Mesenchymal stem cell (in vitro differentiated cells and primary cell): ENCODE data around the gene URM1.
A peak's percentile ranks its signal among the peaks of the same experiment; 100 is the strongest.

Source experiments
- DNase-seq: peaks from one replicate; pipeline ENCODE4 v3.0.0-alpha.2; 2013
- H2AFZ ChIP-seq: one replicate; pipeline ENCODE4 v1.6.1; 2013; ENCODE audit warnings: low read depth, mild to moderate bottlenecking, control low read depth, inconsistent platforms, low read length, moderate library complexity
- H2AK5ac ChIP-seq: 2 replicates; pipeline ENCODE4 v1.6.1; 2013; ENCODE audit warnings: low read length, moderate library complexity, mild to moderate bottlenecking, inconsistent platforms; ENCODE audit not compliant: severe bottlenecking
- H2BK120ac ChIP-seq: one replicate; pipeline ENCODE4 v1.6.1; 2013; ENCODE audit warnings: low read depth, mild to moderate bottlenecking, inconsistent platforms, low read length, moderate library complexity
- H2BK12ac ChIP-seq, 2 experiments: one replicate each; pipeline ENCODE4 v1.6.1; 2013; ENCODE audit warnings: inconsistent platforms in 2 of 2, low read length in 2 of 2, mild to moderate bottlenecking in 2 of 2, moderate library complexity in 2 of 2, control low read depth in 1 of 2
- H2BK15ac ChIP-seq: one replicate; pipeline ENCODE4 v1.6.1; 2013; ENCODE audit warnings: mild to moderate bottlenecking, low read depth, inconsistent platforms; ENCODE audit not compliant: poor library complexity, severe bottlenecking
- H2BK5ac ChIP-seq: 2 replicates; pipeline ENCODE4 v1.6.1; 2013; ENCODE audit warnings: low read depth, mild to moderate bottlenecking, low read length, control low read depth, inconsistent platforms; ENCODE audit not compliant: poor library complexity, severe bottlenecking
- H3K14ac ChIP-seq, 2 experiments: one replicate each; pipeline ENCODE4 v1.6.1; 2013; ENCODE audit warnings: inconsistent platforms in 2 of 2, low read length in 2 of 2, control low read depth in 1 of 2, mild to moderate bottlenecking in 1 of 2, moderate library complexity in 1 of 2
- H3K18ac ChIP-seq, 2 experiments: one replicate each; pipeline ENCODE4 v1.6.1; 2013; ENCODE audit warnings: inconsistent platforms in 2 of 2, low read length in 2 of 2, control low read depth in 1 of 2, low read depth in 1 of 2, mild to moderate bottlenecking in 1 of 2
- H3K23ac ChIP-seq, 2 experiments: one replicate each; pipeline ENCODE4 v1.6.1; 2013; ENCODE audit warnings: inconsistent platforms in 2 of 2, low read length in 2 of 2, mild to moderate bottlenecking in 2 of 2, moderate library complexity in 2 of 2, control low read depth in 1 of 2
- H3K27ac ChIP-seq: 2 replicates; pipeline ENCODE4 v1.5.1; 2013; ENCODE audit warnings: mild to moderate bottlenecking, moderate library complexity, low read length, control low read depth, inconsistent platforms; ENCODE audit not compliant: poor library complexity, severe bottlenecking
- H3K27me3 ChIP-seq, 2 experiments: 2 replicates each; pipeline versions ENCODE4 v1.6.1 to v1.7.0; 2013; ENCODE audit warnings: low read length in 2 of 2, mild to moderate bottlenecking in 2 of 2, moderate library complexity in 2 of 2, control low read depth in 1 of 2, inconsistent platforms in 1 of 2; ENCODE audit not compliant: control insufficient read depth in 1 of 2, insufficient read depth in 1 of 2
- H3K36me3 ChIP-seq, 2 experiments: 2 replicates each; pipeline versions ENCODE4 v1.6.1 to v1.7.0; 2013; ENCODE audit warnings: low read length in 2 of 2, control low read depth in 1 of 2, inconsistent platforms in 1 of 2, low read depth in 1 of 2, mild to moderate bottlenecking in 1 of 2; ENCODE audit not compliant: insufficient read depth in 2 of 2, control insufficient read depth in 1 of 2
- H3K4ac ChIP-seq, 2 experiments: one replicate each; pipeline ENCODE4 v1.6.1; 2013; ENCODE audit warnings: inconsistent platforms in 2 of 2, low read length in 2 of 2, mild to moderate bottlenecking in 2 of 2, moderate library complexity in 2 of 2, control low read depth in 1 of 2, low read depth in 1 of 2
- H3K4me1 ChIP-seq: 2 replicates; pipeline ENCODE4 v1.6.1; 2013; ENCODE audit warnings: low read depth, low read length, control low read depth; ENCODE audit not compliant: control insufficient read depth, insufficient read depth
- H3K4me2 ChIP-seq: 2 replicates; pipeline ENCODE4 v1.6.1; 2013; ENCODE audit warnings: low read length, mild to moderate bottlenecking, inconsistent platforms; ENCODE audit not compliant: poor library complexity, severe bottlenecking
- H3K4me3 ChIP-seq, 2 experiments: 2 replicates each; pipeline versions ENCODE4 v1.5.1 to v1.7.0; 2013; ENCODE audit warnings: low read length in 2 of 2, mild to moderate bottlenecking in 2 of 2, control low read depth in 1 of 2, low read depth in 1 of 2; ENCODE audit not compliant: insufficient read depth in 1 of 2
- H3K79me1 ChIP-seq: replicated peaks from 2 replicates; pipeline ENCODE4 v1.6.1; 2013; ENCODE audit warnings: mild to moderate bottlenecking, control low read depth, low read length, inconsistent platforms; ENCODE audit not compliant: poor library complexity, severe bottlenecking
- H3K9ac ChIP-seq: 2 replicates; pipeline ENCODE4 v1.7.0; 2013; ENCODE audit warnings: mild to moderate bottlenecking, low read length, moderate library complexity
- H3K9me3 ChIP-seq: 2 replicates; pipeline ENCODE4 v1.7.0; 2013; ENCODE audit warnings: mild to moderate bottlenecking, low read length; ENCODE audit not compliant: control insufficient read depth
- H4K8ac ChIP-seq: one replicate; pipeline ENCODE4 v1.6.1; 2013; ENCODE audit warnings: inconsistent platforms, mild to moderate bottlenecking, low read length, moderate library complexity
- H4K91ac ChIP-seq: one replicate; pipeline ENCODE4 v1.6.1; 2013; ENCODE audit warnings: mild to moderate bottlenecking, low read length, inconsistent platforms
- WGBS: methylation state at CpG from one replicate; pipeline ENCODE4 v1.1.7; 2013; ENCODE audit warnings: mixed read lengths; 5-methylcytosine and 5-hydroxymethylcytosine counted together

URM1 gene

DNA sequence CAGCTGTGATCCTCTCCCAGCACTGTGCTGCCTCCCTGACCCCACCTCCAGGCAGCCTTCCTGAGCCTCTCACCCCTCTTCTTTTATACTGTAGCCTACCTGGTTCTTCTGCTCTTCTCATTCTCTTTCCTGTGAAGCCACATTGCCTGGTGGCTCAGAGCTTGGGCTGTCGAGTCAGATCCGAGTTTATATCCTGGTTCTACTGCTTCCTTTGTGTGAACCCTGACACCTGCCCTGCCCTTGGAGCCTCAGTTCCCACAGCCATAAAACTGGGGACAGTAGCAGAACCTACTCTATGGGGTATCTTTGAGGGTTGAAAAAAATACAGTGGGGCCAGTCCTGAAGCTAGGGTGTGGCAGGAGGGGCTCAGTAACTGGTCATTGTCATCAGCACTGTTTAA, 22.0 kb upstream of the URM1 start:
- Histone ChIP-seq H4K8ac (no peak overlapping the region), H3K4ac (no peak overlapping the region), H3K79me1 (peaks cover 5% of the 10 kb centered on the region), H3K18ac (no peak overlapping the region), H3K9ac (no peak overlapping the region), H2AK5ac (no peak overlapping the region), H3K27ac (no peak overlapping the region), H3K4me3 (no peak overlapping the region), H2BK15ac (no peak overlapping the region), H2BK12ac (no peak overlapping the region), H2AFZ (no peak overlapping the region), H4K91ac (no peak overlapping the region), H3K36me3 (peaks cover 73 to 75% of the 10 kb centered on the region in 2 experiments), H3K4me2 (no peak overlapping the region), H3K4me1 (no peaks in the 10 kb centered on the region), H3K27me3 (no peaks in the 10 kb centered on the region), H3K23ac (no peak overlapping the region), H3K14ac (no peak overlapping the region), H2BK120ac (no peak overlapping the region), H3K9me3 (no peaks in the 10 kb centered on the region), H2BK5ac (no peak overlapping the region)
- no peak for DNase-seq
- WGBS, result 100% methylated on average over 2 of the region's 2 CpGs

GRCh38 chr9:128349772-128350171, 21.4 kb upstream of the URM1 start:
- Histone ChIP-seq H3K4me3 (no peak overlapping the region), H3K18ac (no peak overlapping the region), H3K36me3 (peaks cover 71 to 73% of the 10 kb centered on the region in 2 experiments), H3K9me3 (no peaks in the 10 kb centered on the region), H2AFZ (no peak overlapping the region), H3K4me2 (no peak overlapping the region), H2BK12ac (no peak overlapping the region), H3K9ac (no peak overlapping the region), H4K91ac (no peak overlapping the region), H3K27ac (no peak overlapping the region), H3K4me1 (no peaks in the 10 kb centered on the region), H3K79me1 (peaks cover 5% of the 10 kb centered on the region), H2BK120ac (no peak overlapping the region), H3K23ac (no peak overlapping the region), H2BK5ac (no peak overlapping the region), H3K14ac (no peak overlapping the region), H3K27me3 (no peaks in the 10 kb centered on the region), H2BK15ac (no peak overlapping the region), H2AK5ac (no peak overlapping the region), H4K8ac (no peak overlapping the region), H3K4ac (no peak overlapping the region)
- WGBS, result 98% methylated on average over 6 of the region's 6 CpGs
- no peak for DNase-seq

GRCh38 chr9:128355451-128355850, 15.7 kb upstream of the URM1 start:
- H3K9ac ChIP-seq, result no peak overlapping the region
- H3K4me2 ChIP-seq, result no peak overlapping the region
- no peak overlapping the region for H2AK5ac ChIP-seq
- H3K4me1 ChIP-seq, result no peaks in the 10 kb centered on the region
- H3K4ac ChIP-seq, result no peak overlapping the region
- peak overlapping the region; percentile 28 for H4K91ac ChIP-seq
- no peak overlapping the region for H2BK5ac ChIP-seq
- no peak overlapping the region for H3K4me3 ChIP-seq
- no peaks in the 10 kb centered on the region for H3K27me3 ChIP-seq
- H2BK15ac ChIP-seq, result no peak overlapping the region
- H3K27ac ChIP-seq, result no peak overlapping the region
- no peak overlapping the region for H3K14ac ChIP-seq
- H2BK12ac ChIP-seq, result no peak overlapping the region
- H2BK120ac ChIP-seq, result no peak overlapping the region
- H3K9me3 ChIP-seq, result no peaks in the 10 kb centered on the region
- no peak overlapping the region for H2AFZ ChIP-seq
- H3K18ac ChIP-seq, result no peak overlapping the region
- H3K79me1 ChIP-seq, result no peaks in the 10 kb centered on the region
- peaks cover 43 to 61% of the 10 kb centered on the region in 2 experiments for H3K36me3 ChIP-seq
- no peak for DNase-seq
- WGBS, result 97% methylated on average over 19 of the region's 19 CpGs
- no peak overlapping the region for H3K23ac ChIP-seq
- no peak overlapping the region for H4K8ac ChIP-seq

DNA sequence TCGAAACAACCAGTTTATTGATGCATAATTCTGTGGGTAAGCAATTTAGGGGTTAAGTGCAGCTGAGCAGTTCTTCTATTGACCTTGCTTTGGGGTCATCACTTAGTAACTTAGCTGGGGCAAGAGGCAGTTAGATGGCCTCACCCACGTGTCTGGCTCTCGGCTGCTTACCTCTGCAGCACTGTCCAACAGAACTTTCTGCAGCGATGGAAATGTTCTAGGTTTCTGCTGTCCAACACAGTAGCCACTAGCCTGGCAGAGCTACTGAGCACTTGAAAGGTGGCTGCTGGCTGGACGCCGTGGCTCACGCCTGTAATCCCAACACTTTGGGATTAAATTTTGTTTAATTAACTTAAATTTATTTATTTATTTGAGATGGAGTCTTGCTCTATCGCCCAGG, 13.1 kb upstream of the URM1 start:
- 80% methylated on average over 5 of the region's 8 CpGs for WGBS
- H2BK12ac ChIP-seq, result no peak overlapping the region
- H2BK120ac ChIP-seq, result no peak overlapping the region
- no peak overlapping the region for H3K4ac ChIP-seq
- H3K9ac ChIP-seq, result no peak overlapping the region
- no peak overlapping the region for H2AK5ac ChIP-seq
- no peak overlapping the region for H3K4me3 ChIP-seq
- H3K79me1 ChIP-seq, result no peaks in the 10 kb centered on the region
- H3K4me2 ChIP-seq, result no peak overlapping the region
- peaks cover 32 to 50% of the 10 kb centered on the region in 2 experiments for H3K36me3 ChIP-seq
- H3K18ac ChIP-seq, result no peak overlapping the region
- no peaks in the 10 kb centered on the region for H3K27me3 ChIP-seq
- no peak overlapping the region for H3K23ac ChIP-seq
- H4K91ac ChIP-seq, result no peak overlapping the region
- H3K14ac ChIP-seq, result no peak overlapping the region
- H2BK15ac ChIP-seq, result no peak overlapping the region
- H3K9me3 ChIP-seq, result no peaks in the 10 kb centered on the region
- no peak for DNase-seq
- H3K27ac ChIP-seq, result no peak overlapping the region
- no peak overlapping the region for H2AFZ ChIP-seq
- peaks cover 8% of the 10 kb centered on the region for H3K4me1 ChIP-seq
- no peak overlapping the region for H4K8ac ChIP-seq
- H2BK5ac ChIP-seq, result no peak overlapping the region
